ENCODE data around the gene SNX21. TPM values are rescaled to one million over a fixed set of nuclear protein-coding genes. Genes with fewer than 3 reads are reported as not detected.
"Not testable (repeated sequence)": the region's sequence is repeated elsewhere in the genome, so short reads cannot be mapped to it uniquely, and the experiment has no call there.

The SNX21 gene, protein sequence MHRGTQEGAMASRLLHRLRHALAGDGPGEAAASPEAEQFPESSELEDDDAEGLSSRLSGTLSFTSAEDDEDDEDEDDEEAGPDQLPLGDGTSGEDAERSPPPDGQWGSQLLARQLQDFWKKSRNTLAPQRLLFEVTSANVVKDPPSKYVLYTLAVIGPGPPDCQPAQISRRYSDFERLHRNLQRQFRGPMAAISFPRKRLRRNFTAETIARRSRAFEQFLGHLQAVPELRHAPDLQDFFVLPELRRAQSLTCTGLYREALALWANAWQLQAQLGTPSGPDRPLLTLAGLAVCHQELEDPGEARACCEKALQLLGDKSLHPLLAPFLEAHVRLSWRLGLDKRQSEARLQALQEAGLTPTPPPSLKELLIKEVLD
- 10 to 100 TPM; 23.2 to 30.2 TPM for total RNA-seq
- long read RNA-seq, transcript SNX21-202 (3 exons, 3,106 nt), result major isoform, 5 of 15 reads
- long read RNA-seq, partial matches to known transcripts, result 3 of 15 reads
- long read RNA-seq, other reads (novel, unspliced or antisense), result 3 of 15 reads

DNA sequence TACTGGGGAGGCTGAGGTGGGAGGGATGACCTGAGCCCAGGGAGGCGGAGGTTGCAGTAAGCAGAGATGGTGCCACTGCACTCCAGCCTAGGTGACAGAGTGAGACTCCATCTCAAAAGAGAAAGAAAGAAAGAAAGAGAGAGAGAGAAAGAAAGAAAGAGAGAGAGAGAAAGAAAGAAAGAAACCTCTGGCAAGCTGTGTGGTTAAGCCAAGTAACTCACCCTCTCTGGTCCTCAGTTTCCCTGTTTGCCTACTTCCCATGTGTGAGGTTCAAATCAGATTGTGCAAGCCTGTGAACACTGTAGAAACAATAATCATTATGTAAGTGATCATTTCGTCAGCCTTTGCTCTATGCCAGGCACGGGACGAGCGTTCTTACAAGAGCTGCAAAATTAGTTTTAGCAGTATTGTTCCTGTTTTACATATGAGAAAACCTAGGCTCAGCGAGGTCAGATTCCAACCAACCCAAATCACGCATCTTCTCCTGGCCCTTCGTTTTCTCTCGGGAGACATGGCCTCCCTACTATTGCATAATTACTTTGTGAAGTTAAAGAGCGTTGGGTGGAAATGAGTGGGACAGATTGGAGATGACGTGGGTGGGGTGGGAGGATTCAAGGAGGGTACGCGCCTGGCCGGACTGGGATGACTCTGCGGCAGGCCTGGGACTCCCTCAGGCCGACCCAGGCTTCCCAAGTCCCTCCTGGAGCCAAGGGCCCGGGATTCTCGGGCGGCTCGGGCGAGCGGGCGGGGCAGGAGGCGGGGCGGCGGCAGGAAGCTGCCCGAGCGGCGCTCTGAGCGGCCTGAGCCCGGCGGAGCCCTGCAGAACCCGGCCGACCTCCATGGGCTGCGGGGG lies at the start of gene SNX21:
SNX21 (plus strand) TSS at position 770 of the 853 bp plus-strand sequence. CDS start 121 bp downstream, outside the sequence.
- intact Hi-C loops (cut with DNase I), result no loop called here
- ATAC-seq (peak; percentile 89 to 93), DNase-seq (peak; percentile 92)

DNA sequence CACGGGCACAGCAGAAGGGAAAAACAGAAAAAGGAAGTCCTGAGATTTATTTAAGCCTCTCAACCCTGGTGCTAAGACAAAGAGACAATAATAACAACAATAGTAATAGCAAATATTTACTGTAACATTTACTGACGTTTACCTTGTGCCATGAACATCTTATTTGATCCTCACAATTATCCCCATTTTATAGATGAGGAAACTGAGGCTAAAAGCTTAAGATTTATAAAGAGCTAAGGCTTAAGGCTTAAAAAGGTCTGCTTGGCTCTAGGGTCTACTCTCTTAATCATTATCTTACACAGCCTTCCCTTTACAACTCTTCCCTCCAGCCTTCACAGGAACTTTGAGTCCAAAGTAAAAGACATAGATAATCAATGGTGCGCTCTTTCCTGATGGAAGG lies 45.2 kb upstream of the SNX21 start:
- DNase-seq, result no peak
- no peak for ATAC-seq
- intact Hi-C loops (cut with DNase I), result no loop called here

DNA sequence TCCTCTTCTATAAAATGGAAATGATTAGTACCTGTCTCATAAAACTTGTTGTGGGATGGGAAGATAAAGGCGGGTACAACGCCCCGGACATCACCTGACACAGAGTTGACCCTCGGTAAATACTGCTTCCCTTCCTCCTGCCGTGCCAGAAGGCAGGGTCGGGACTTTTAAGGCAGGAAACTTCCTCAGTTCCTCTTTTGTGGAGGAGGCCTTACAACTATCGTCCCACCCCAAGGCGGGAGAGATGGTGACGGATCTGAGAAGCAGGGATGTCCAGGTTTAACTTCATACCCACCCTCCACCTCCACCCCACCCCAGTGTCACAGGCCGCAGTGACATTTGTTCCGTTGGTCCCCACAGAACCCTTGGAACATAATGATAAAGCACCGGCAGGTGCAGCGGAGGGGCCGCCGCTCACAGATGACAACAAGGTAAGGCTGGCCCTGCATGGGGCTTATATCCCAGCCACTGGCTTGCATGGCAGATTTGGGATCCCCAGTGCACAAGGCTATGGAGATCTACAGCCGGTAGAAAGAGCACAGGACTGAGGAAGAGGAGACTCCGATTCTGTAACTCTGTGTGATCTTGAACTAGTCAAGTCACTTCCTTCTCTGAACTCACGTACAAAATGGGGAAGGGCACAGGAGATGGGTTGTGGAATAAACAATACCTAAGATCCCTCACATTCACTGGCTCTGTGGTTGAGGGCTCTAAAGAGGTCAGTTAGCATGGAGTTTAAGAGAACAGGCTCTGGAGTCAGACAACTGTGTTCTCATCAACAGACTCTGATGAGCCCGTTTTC lies 41.1 kb upstream of the SNX21 start:
- intact Hi-C loops (cut with DNase I), result no loop called here
- ATAC-seq (peak; percentile 23 to 35), DNase-seq (no peak)

DNA sequence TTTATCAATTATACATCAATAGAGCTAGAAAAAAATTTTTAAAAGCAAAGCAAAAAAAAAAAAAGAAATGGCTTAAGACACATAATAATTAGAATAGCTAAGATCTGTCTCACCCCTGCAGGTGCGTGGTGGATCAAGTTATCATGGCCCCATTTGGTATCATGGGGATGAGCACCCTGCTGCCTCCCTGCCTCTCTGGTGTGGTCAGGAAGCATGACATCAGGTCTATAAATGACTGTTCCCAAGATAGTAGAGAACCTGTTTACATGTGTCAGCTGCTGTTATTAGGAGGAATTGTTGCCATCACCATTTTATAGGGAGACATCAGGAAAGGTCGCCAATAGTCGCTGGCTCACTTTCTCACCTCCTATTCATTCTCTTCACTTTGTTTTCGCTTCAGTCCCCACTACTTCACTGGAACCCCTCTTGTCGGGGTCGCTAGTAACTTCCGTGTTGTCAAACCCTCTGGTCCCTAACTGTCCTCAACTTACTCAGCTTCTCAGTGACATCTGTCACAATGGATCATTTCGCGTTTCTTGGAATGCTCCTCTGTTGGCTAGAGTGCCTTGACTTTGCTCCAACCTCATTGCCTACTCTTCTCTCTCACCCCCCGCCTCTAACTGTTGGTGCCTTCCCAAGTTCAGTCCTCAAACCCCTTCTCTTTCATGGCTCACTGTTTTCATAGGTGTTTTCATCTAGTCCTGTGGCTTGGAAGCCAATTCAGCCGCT lies 37.1 kb upstream of the SNX21 start:
- intact Hi-C loops (cut with DNase I), result no loop called here
- no peak for DNase-seq
- ATAC-seq, result no peak

DNA sequence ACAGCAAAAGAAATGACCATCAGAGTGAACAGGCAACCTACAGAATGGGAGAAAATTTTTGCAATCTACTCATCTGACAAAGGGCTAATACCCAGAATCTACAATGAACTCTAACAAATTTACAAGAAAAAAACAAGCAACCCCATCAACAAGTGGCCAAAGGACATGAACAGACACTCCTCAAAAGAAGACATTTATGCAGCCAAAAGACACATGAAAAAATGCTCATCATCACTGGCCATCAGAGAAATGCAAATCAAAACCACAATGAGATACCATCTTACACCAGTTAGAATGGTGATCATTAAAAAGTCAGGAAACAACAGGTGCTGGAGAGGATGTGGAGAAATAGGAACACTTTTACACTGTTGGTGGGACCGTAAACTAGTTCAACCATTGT lies 36.1 kb upstream of the SNX21 start:
- intact Hi-C loops (cut with DNase I); ATAC-seq; DNase-seq: not testable (repeated sequence)

DNA sequence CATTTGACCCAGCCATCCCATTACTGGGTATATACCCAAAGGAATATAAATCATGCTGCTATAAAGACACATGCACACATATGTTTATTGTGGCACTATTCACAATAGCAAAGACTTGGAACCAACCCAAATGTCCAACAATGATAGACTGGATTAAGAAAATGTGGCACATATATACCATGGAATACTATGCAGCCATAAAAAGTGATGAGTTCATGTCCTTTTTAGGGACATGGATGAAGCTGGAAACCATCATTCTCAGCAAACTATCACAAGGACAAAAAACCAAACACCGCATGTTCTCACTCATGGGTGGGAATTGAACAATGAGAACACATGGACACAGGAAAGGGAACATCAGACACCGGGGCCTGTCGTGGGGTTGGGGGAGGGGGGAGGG lies 35.6 kb upstream of the SNX21 start:
- DNase-seq; intact Hi-C loops (cut with DNase I); ATAC-seq: not testable (repeated sequence)

DNA sequence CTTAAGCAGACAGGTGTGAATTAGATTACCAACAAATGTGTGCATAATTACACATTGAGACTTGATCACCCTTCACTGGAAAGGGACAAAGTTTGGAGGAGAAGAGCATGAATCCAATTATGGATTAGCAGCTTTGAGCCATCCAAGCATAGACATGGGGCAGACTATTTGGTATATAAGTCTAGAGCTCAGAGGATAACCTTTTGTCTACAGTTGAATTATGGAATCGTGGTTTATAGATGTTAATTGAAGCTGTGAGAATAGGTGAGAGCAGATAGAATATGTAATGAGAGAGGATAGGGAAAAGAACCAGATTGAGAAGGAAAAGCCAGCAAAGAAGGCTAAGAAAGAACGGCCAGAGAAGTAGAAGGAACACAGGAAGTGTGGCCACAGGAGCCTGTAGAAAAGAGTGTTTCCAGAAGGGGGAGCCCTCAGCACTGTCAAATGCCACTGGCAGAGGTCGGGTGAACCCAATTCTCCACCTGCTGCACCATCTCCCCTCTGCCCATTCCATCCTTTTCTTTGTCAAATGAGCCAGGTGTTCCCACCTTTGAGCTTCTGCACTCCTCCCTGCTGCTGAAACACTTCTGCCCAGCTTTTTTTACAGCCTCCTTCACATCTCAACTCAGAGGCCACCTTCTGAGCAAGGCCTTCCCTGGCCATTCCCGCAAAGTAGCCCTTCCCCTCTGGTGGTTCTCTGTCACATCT lies 34.5 kb upstream of the SNX21 start:
- ATAC-seq (peak; percentile 81 to 86), DNase-seq (peak; percentile 44)
- intact Hi-C loops (cut with DNase I), result no loop called here

DNA sequence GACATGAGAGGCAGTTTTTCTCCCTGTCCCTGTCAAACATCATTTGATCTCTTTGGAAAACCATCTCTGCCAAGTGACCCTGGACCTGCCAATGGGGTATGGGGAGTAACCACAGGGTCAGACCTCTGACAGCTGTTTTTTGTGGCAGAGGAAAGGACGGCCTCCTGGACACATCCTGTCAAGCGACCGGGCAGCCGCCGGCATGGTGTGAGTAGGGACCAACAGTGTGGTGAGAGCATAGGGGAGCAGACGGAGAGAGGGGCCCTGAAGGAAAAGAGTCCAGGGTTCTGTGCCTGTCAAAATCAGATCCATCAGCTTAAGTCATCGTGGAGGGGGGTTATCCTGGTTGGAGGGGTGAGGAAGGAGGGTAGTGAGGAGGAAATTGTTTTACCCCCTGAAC lies 31.7 kb upstream of the SNX21 start:
- no peak for ATAC-seq
- intact Hi-C loops (cut with DNase I), result no loop called here
- DNase-seq, result no peak

DNA sequence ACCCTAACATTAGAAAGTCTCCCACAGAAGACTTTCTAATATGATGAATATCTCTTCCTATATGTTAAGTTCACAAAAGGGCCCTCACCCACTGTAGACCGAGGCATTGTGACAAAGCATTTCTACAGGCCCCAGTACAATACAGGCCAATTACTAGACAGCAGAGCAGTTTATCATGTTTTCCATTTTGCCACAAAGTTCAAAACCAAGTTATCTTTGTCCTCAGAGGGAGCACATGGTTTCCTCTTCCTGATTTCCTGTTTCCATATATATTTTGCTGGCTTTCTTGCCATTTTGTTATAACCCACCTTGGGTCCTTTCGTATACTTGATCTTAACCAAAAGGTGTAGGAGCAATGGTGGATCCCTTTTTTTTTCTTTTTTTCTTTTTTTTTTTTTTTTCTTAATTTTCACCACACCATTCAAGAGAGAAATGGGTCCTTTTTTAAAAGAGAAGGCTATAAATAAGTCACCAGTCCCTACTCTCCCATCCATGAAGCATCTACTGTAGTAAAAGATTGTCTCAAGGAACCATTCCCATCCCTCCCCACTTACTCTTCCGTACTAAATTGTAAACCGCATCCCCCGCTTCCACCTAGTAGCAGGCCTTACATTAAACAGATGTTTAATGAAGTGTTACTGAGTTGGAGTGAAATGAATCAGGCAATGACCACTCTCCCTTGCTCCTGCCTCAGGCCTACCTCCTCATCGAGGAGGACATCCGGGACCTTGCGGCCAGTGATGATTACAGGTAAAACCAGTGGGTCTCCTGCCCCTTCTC lies 23.2 kb upstream of the SNX21 start:
- no peak for DNase-seq
- ATAC-seq, result no peak
- intact Hi-C loops (cut with DNase I), result no loop called here

DNA sequence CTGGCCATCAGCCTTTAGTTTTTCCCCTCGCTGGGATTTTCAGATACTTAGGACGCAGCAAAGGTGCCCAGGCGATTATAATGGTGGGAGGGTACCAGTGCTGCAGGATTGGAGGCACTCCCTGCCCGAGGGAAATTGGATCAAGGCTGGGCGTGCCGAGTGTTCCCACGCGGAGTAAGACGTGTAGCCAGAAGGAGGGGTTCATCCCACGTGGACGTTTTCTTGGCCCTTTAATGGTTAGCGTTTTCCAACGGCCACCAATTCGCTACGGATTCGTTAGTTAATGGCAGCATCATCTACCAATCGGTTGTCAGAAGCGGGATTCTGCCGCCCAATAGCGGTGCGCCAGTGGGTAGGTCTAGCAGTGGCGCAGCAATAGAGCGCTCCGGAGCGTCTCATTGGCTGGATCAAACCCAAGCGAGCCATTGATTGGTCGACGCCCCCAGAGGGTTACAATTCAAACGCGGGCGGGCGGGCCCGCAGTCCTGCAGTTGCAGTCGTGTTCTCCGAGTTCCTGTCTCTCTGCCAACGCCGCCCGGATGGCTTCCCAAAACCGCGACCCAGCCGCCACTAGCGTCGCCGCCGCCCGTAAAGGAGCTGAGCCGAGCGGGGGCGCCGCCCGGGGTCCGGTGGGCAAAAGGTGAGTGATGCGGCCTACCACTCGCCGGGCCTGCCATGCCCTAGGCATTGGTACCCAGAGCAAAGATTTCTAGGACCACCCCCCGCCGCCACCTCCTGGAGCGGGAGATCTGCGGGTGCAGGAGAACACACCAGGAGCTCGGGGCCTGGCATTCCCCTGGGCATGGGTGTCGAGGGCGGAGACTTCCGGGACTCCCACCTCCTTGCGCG lies 21.2 kb upstream of the SNX21 start, which contains the start of gene UBE2C:
UBE2C (plus strand) TSS at position 488 of the 849 bp plus-strand sequence; CDS start at position 540, 52 bp downstream.
- DNase-seq (peak; percentile 97), ATAC-seq (peak; percentile 99 to 100)
- intact Hi-C loops (cut with DNase I), result no loop called here

DNA sequence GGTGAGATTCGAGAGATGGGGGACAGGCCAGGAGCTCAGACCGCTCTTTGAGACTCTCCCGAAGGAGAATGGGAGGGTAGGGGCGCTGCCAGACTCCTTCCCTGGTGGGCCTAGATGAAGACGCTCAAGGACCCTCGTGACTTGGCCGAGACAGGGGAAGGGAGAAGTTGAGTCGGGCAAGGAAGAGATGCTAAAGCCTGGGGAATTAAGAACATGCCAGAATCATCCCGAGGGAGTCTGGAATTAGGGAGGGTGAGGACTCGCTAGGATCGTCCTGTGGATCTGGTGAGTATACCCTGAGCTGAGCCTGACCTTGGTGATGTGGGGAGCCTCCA lies 20.6 kb upstream of the SNX21 start:
- ATAC-seq (no peak), DNase-seq (no peak)
- intact Hi-C loops (cut with DNase I), result no loop called here

DNA sequence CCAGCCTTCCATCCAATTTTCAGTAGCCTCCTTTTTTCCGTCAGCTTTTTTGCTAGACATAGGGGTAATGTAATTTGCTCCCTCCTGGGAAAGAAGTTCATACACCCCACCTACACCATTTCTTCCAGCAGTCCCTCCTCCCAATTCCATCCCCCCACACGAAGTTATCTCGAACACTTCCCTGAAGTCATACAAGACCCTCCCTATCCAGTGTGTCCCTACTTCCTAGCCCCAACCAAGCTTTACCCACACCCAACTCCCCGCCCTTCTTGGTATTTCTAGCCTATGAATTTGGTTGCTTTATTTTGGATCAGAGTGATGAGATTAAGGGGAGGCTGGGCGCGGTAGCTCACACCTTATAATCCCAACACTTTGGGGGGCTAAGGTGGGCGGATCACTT lies 20.1 kb upstream of the SNX21 start:
- DNase-seq (no peak), ATAC-seq (no peak)
- intact Hi-C loops (cut with DNase I), result no loop called here

DNA sequence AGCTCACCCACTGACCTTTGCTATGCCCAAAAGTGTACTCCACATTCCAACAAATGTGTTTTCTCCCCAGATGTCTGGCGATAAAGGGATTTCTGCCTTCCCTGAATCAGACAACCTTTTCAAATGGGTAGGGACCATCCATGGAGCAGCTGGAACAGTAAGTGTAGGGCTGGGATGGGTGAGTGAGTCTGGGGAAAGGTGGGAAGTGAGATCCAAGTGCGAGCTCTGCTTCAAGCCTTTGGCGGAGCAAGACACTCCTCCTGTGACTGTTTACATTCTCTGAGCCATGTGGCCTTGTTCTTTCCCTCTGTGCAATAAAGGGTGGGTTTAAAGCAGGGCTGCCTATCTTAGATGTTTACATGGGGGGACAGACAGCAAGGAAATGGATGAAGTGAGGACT lies 19.3 kb upstream of the SNX21 start:
- intact Hi-C loops (cut with DNase I), result no loop called here
- DNase-seq (no peak), ATAC-seq (no peak)

DNA sequence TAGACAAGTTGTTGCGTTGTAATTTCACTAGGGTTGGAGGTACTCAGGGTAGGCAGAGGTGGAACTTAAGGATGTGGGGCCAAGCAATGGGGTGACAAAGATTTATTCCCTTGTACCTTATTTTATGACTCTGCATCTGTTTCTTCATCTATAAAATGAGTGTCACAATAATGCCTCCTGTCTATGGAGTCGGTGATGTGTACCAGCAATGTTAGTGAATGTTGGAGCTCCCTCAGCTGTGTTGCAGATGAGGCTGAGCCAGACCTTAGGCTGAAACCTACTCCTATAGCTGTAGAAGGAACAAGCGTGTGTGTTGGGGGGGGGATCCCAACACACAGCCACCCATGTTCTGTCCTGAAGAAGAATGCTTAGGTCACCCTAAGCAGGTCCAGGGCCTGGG lies 16.6 kb upstream of the SNX21 start:
- intact Hi-C loops (cut with DNase I), result no loop called here
- ATAC-seq, result no peak
- no peak for DNase-seq

DNA sequence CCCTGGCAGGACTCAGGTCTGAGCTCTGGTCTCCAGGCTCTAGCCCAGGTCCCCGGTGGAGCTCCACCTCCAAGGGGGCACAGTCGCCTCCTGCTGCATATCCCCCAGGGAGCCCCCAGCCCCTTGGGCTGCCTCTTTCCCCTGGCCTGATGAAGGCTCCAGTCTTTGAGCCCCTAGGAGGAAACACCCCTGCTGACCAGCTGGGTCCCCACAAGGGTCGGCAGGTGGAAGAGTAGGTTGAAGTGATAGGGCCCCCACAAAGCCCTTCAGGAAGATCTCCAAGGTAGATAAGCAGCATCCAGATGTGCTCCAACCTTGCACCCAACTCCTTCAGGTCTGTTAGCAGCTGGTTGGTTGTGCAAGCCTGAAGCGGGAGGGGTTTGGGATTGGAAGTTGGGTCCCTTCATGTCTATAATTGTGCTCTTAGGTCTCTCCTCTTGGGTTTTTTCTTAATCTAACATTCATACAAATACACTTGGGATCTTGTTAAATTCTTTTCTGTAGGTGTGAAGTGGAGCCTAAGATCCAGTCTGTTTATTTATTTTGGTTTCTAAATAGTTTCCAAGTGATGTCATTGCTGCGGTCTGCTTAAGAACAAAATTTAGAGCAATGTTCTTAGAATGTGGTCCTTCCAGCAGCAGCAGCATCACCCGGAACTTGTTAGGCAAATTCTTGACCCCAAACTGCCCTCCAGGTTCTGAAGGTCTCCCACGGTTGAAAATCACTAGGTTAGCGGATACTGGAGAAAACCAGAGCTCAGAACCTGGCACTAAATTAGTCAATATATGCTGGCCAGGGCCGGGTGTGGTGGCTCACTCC lies 16.0 kb upstream of the SNX21 start:
- intact Hi-C loops (cut with DNase I), result no loop called here
- DNase-seq (no peak), ATAC-seq (peak in 1 of 2 donors; percentile 46)

DNA sequence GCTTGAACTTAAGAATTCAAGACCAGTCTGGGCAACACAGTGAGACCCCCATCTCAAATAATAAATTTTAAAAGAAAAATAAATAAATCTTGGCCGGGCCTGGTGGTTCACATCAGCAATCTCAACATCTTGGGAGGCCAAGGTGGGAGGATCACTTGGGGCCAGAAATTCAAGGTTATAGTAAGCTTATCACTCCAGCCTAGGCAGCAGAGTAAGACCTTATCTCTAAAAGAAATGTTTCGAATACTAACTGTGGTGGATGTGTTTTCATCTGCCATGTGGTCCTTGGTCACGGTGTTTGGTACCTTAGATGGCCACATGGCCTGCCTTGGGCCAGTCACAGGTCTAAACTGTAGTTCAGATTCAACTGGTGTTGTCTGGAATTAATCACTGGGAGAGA lies 15.4 kb upstream of the SNX21 start:
- intact Hi-C loops (cut with DNase I), result no loop called here
- DNase-seq, result no peak
- ATAC-seq, result no peak
